GM18870 (cell line): ENCODE data around the gene TSSK2.

Source experiments
- ATAC-seq: cut with Tn5 transposase; IDR thresholded peaks from one replicate; pipeline ENCODE4 v1.9.1; 2021; ENCODE audit warnings: moderate library complexity; ENCODE audit not compliant: unreplicated experiment

The TSSK2 gene

DNA sequence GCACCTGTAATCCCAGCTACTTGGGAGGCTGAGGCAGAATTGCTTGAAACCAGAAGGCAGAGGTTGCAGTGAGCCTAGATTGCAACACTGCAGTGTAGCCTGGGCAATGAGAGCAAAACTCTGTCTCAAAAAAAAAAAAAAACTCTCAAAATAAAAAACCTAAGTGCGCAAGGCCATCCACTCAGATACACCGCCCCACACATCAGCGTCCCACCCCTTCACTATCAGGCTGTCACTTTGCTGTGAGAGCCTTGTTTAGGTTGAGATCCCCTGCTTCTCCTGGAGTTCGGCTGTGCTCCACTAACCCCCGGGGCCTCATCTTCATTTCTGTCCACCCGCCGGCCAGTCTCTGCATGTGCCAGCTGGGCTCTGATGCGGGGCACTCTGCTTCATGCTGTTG lies 35.3 kb downstream of the TSSK2 start:
- ATAC-seq = no peak

GRCh38 chr22:19167106-19167869 lies 36.2 kb downstream of the TSSK2 start:
- ATAC-seq = no peak

GRCh38 chr22:19168088-19168890 lies 37.2 kb downstream of the TSSK2 start:
- no peak for ATAC-seq

GRCh38 chr22:19169002-19169946 lies 38.2 kb downstream of the TSSK2 start:
- no peak for ATAC-seq

DNA sequence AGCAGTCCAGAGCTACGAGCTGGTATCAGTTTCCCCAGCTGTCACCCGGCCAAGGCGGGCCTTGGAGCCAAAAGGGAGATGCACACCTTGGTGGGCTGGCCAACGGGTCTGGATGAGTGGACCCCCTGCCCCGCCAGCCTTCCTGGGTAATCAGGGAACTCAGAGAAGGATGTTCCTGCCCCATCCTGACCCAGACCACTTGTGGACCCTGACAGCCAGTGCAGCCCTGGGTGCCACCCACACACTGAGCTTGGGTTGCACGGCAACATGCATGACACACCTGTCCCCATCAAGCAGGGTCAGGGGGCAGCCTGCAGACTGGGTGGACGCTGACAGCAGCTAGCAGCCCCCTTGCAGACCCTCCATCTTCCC lies 38.8 kb downstream of the TSSK2 start:
- ATAC-seq = no peak

DNA sequence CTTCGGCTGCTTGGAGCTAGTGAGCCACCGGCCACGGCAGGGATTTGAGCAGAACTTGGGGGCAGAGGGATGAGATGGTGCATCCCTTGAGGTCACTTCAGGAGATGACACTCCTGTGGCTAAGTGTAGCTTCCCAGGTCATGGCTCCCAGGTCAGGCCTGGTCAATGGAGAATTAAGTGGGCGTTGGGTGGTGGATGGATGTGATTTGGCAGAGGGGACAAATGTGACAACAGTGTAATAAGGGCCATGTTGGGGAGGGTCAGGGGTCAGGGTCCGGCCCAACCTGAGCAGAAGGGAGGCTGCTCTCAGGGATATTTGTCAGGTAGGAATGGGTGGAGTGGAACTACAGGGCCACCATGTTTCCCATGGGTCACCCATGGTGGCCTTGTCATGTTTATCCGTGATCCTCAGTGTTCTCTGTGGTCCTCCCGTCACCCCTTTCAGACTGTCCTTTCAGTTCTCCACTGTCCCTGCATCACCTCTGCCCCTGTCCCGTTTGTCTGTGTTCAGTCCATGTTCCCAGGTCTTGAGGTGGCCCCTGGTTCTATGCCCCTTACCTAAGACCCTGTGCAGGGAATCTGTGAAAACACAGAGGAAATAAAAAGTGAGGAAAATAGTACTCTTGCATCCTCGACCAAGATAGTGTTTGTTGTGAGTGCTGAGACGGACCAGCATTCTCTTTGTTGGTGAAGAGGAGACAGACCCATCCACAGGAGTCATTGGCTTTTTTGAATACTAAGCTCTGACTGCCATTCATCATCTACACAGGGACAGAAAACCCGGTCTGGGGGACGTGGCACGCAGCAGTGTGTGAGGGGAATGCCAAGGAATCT lies 41.3 kb downstream of the TSSK2 start:
- no peak for ATAC-seq

DNA sequence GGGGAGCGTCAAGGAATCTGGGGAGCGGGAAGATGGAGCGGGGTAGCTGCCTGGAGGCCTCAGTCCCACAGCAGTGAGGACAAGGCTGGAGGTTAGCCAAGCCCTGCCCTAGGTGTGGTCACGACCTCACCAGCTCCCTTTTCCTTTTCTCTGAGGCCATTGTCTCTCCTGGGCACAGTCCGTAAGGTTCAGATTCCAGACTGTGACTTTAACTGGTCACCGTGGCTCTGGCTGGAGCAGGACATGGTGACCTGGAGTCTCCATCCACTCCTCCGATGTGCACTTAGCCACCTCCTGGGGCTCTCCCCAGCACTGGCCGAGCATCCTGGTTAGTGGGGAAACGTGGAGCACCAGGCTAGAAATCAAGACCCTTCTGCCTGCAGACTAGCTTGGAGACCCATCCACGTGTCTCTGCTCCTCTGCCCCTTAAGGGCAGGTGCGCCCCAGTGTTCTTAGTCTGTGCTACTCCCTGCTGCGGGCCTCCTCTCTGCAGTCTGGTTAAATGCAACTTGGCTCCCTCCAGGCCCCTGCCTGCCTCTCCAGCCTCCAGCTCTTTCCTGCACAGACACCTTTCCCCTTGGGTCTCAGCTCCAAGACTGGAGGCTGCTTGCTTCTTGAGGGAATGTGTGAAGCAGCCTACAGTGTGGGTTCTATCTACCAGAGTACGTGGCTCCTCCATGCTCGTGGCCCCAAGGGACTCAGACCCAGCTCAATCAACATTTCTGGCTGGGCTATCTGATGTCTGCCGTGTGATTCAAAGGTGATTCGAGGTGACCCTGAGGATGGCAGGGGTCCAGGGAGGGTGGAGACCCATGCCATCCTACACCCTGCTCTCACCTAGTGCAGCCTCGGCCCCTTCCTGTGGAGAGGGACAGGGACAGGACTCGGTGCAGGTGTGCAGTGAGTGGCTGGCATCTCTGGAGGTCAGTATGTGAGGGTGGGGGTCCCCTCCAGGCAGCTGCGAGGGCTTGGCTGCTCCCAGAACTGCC lies 42.2 kb downstream of the TSSK2 start:
- ATAC-seq = no peak

GRCh38 chr22:19174106-19175025 lies 43.3 kb downstream of the TSSK2 start:
- no peak for ATAC-seq

- no peak for ATAC-seq
Observed at GRCh38 chr22:19175026-19175601, 44.0 kb downstream of the TSSK2 start.

GRCh38 chr22:19175602-19176174 lies 44.6 kb downstream of the TSSK2 start:
- no peak for ATAC-seq

- ATAC-seq = no peak
Observed at GRCh38 chr22:19176175-19176643, 45.1 kb downstream of the TSSK2 start.

DNA sequence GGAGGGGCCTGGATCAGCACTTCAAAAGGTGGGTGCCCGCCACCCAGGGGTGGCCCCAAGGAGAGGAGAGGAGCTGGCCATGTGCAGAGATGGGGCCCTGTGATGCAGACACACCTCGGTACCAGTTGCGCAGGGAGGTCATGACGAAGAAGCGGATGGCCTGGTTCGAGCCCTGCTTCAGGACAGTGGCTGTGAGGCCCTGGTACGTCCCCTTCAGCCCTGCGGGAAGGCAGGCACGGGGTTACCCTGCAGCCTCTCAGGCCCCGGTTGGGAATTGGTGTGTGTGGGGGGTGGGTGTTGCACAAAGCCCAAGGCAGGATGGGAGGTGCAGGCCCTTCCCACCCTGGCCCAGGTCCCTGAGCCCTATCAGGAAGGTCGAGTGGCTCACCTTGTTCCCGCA lies 45.6 kb downstream of the TSSK2 start:
- no peak for ATAC-seq

GRCh38 chr22:19177164-19178064 lies 46.3 kb downstream of the TSSK2 start:
- ATAC-seq = no peak

- no peak for ATAC-seq
Observed at GRCh38 chr22:19178065-19178656, 47.1 kb downstream of the TSSK2 start.

- no peak for ATAC-seq
Observed at GRCh38 chr22:19178657-19179496, 47.8 kb downstream of the TSSK2 start, which contains the start of gene SLC25A1. Gene SLC25A1, minus strand, starts transcription at chr22:19178736. Its CDS starts 63 bp downstream, at chr22:19178673.
